ENCODE results near the gene CHCHD3.
"Not testable (repeated sequence)": the region's sequence is repeated elsewhere in the genome, so short reads cannot be mapped to it uniquely, and the experiment has no call there.

CHCHD3 gene

GRCh38 chr7:133003052-133003910, 78.6 kb downstream of the CHCHD3 start:
- DNase-seq (ENCODE audit: low read depth in 2 of 2): no peak

GRCh38 chr7:133001727-133002126, 80.2 kb downstream of the CHCHD3 start:
- DNase-seq (ENCODE audit: low read depth in 2 of 2): no peak

- no peak for DNase-seq (ENCODE audit: low read depth in 2 of 2)
These were observed 82.0 kb downstream of the CHCHD3 start for GRCh38 chr7:132999845-133000244.

GRCh38 chr7:132998763-132999162, 83.1 kb downstream of the CHCHD3 start:
- DNase-seq (ENCODE audit: low read depth in 2 of 2): no peak

GRCh38 chr7:132997505-132997904, 84.4 kb downstream of the CHCHD3 start:
- no peak for DNase-seq (ENCODE audit: low read depth in 2 of 2)

- DNase-seq (ENCODE audit: low read depth in 2 of 2): no peak
These were observed 85.2 kb downstream of the CHCHD3 start for GRCh38 chr7:132996581-132997242.

GRCh38 chr7:132993377-132994013, 88.4 kb downstream of the CHCHD3 start:
- no peak for DNase-seq (ENCODE audit: low read depth in 2 of 2)

GRCh38 chr7:132991615-132992587, 90.0 kb downstream of the CHCHD3 start:
- DNase-seq (ENCODE audit: low read depth in 2 of 2): no peak

GRCh38 chr7:132988117-132988516, 93.8 kb downstream of the CHCHD3 start:
- DNase-seq (ENCODE audit: low read depth in 2 of 2): no peak

- no peak for DNase-seq (ENCODE audit: low read depth in 2 of 2)
These were observed 101.5 kb downstream of the CHCHD3 start for GRCh38 chr7:132980402-132980801.

- no peak for DNase-seq (ENCODE audit: low read depth in 2 of 2)
These were observed 102.4 kb downstream of the CHCHD3 start for GRCh38 chr7:132979524-132979923.

- no peak for DNase-seq (ENCODE audit: low read depth in 2 of 2)
These were observed 104.7 kb downstream of the CHCHD3 start for GRCh38 chr7:132977234-132977633.

GRCh38 chr7:132972745-132973144, 109.1 kb downstream of the CHCHD3 start:
- no peak for DNase-seq (ENCODE audit: low read depth in 2 of 2)

GRCh38 chr7:132970257-132970656, 111.6 kb downstream of the CHCHD3 start:
- no peak for DNase-seq (ENCODE audit: low read depth in 2 of 2)

GRCh38 chr7:132969520-132969919, 112.4 kb downstream of the CHCHD3 start:
- no peak for DNase-seq (ENCODE audit: low read depth in 2 of 2)

- DNase-seq (ENCODE audit: low read depth in 2 of 2): not testable (repeated sequence)
These were observed 114.4 kb downstream of the CHCHD3 start for GRCh38 chr7:132967470-132967848.

- no peak for DNase-seq (ENCODE audit: low read depth in 2 of 2)
These were observed 115.0 kb downstream of the CHCHD3 start for GRCh38 chr7:132966754-132967469.

- DNase-seq (ENCODE audit: low read depth in 2 of 2): no peak
These were observed 115.9 kb downstream of the CHCHD3 start for GRCh38 chr7:132965951-132966350.

GRCh38 chr7:132964876-132965275, 117.0 kb downstream of the CHCHD3 start:
- DNase-seq (ENCODE audit: low read depth in 2 of 2): no peak

GRCh38 chr7:132959891-132960290, 122.0 kb downstream of the CHCHD3 start:
- no peak for DNase-seq (ENCODE audit: low read depth in 2 of 2)

GRCh38 chr7:132956556-132956955, 125.3 kb downstream of the CHCHD3 start:
- DNase-seq (ENCODE audit: low read depth in 2 of 2): no peak

Measured in stimulated activated CD4-positive, alpha-beta T cell treated with anti-CD3 and anti-CD28 coated beads, Interleukin-1b, Interleukin-23, amount 100 ng/mL, for 4 hours (primary cell).